CD4-positive, CD25-positive, alpha-beta regulatory T cell (primary cell): ENCODE data around the gene OR7G1. TPM values are rescaled to one million over a fixed set of nuclear protein-coding genes. Genes with fewer than 3 reads are reported as not detected.

Source experiments
- polyA plus RNA-seq, 4 donors: library from polyadenylated mRNA; unstranded; fragments of 300-500 nt; fragmentation: Illumina TruSeq; gene quantifications; one replicate each; pipeline ENCODE4 v1.2.3, GENCODE V29; 2021
- total RNA-seq: library from RNA; stranded (reverse); gene quantifications from one replicate; pipeline ENCODE4 v1.2.3, GENCODE V29; 2022

The OR7G1 gene
- total and polyA plus RNA-seq, 5 donors from 2014 or later: not detected

Other genes with a start within 250 kb of the OR7G1 start
- gene MUC16, start 105.4 kb downstream of the OR7G1 start, total RNA-seq: 0.07 TPM
- not detected for gene MUC16, start 105.4 kb downstream of the OR7G1 start, polyA plus RNA-seq
- gene OR1M1, start 28.7 kb downstream of the OR7G1 start, total RNA-seq: not detected
- gene OR1M1, start 28.7 kb downstream of the OR7G1 start, polyA plus RNA-seq: not detected
- not detected for gene OR7G2, start 8.3 kb downstream of the OR7G1 start, total RNA-seq
- gene OR7G2, start 8.3 kb downstream of the OR7G1 start, polyA plus RNA-seq: not detected
- not detected for gene OR7G3, start 11.2 kb upstream of the OR7G1 start, total RNA-seq
- not detected for gene OR7G3, start 11.2 kb upstream of the OR7G1 start, polyA plus RNA-seq
- gene ZNF317, start 24.6 kb upstream of the OR7G1 start, total RNA-seq: 92.4 TPM
- 10 to 100 TPM; 27.5 to 42.5 (median 37.0) TPM for gene ZNF317, start 24.6 kb upstream of the OR7G1 start, polyA plus RNA-seq
- gene OR7D2, start 63.2 kb upstream of the OR7G1 start, total RNA-seq: not detected
- gene OR7D2, start 63.2 kb upstream of the OR7G1 start, polyA plus RNA-seq: not detected
- gene OR7D4, start 103.8 kb upstream of the OR7G1 start, total RNA-seq: not detected
- gene OR7D4, start 103.8 kb upstream of the OR7G1 start, polyA plus RNA-seq: not detected
- gene OR7E24, start 135.2 kb upstream of the OR7G1 start, total RNA-seq: not detected
- not detected for gene OR7E24, start 135.2 kb upstream of the OR7G1 start, polyA plus RNA-seq
- gene ZNF699, start 194.1 kb upstream of the OR7G1 start, total RNA-seq: 11.7 TPM
- gene ZNF699, start 194.1 kb upstream of the OR7G1 start, polyA plus RNA-seq: 10 to 100 TPM; 13.9 to 41.7 (median 14.2) TPM
- gene ZNF559, start 208.4 kb upstream of the OR7G1 start, total RNA-seq: 12.2 TPM
- 10 to 100 TPM; 22.0 to 37.3 (median 33.7) TPM for gene ZNF559, start 208.4 kb upstream of the OR7G1 start, polyA plus RNA-seq
- gene ZNF177, start 247.2 kb upstream of the OR7G1 start, total RNA-seq: 0.81 TPM
- under 1 TPM; 0.19 to 0.67 (median 0.61) TPM for gene ZNF177, start 247.2 kb upstream of the OR7G1 start, polyA plus RNA-seq